ENCODE measurements around the gene TC2N.

- TF ChIP-seq SP1 (IDR thresholded peaks at IDR 0.05) = no peak
- TF ChIP-seq TAF1 (conservative IDR thresholded peaks at IDR 0.05) = no peak
- no peak for TF ChIP-seq CTCF (IDR thresholded peaks at IDR 0.05; ENCODE audit: low read depth, low read length, missing input control)
- no peak for TF ChIP-seq NR2F2 (IDR thresholded peaks at IDR 0.05)
- no peak for TF ChIP-seq REST (IDR thresholded peaks at IDR 0.05)
- no peak for TF ChIP-seq JUND (IDR thresholded peaks at IDR 0.05)
- no peak for TF ChIP-seq GABPA (IDR thresholded peaks at IDR 0.05 in 1 of 2, conservative IDR thresholded peaks at IDR 0.05 in 1 of 2)
- no peak for TF ChIP-seq EGR1 (IDR thresholded peaks at IDR 0.05; ENCODE audit: low read depth in 2 of 2)
- TF ChIP-seq MAX (IDR thresholded peaks at IDR 0.05) = no peak
- TF ChIP-seq RAD21 (IDR thresholded peaks at IDR 0.05) = no peak
- TF ChIP-seq YY1 (IDR thresholded peaks at IDR 0.05) = no peak
- no peak for TF ChIP-seq HNF4A (conservative IDR thresholded peaks at IDR 0.05)
- no peak for TF ChIP-seq FOXA1 (IDR thresholded peaks at IDR 0.05)
- no peak for TF ChIP-seq ATF3 (IDR thresholded peaks at IDR 0.05)
These were observed 4.9 kb downstream of the TC2N start for GRCh38 chr14:91862417-91862816.
